Caco-2 (cell line): Measurements from ENCODE around the gene HMX2. TPM values are rescaled to one million over a fixed set of nuclear protein-coding genes. Genes with fewer than 3 reads are reported as not detected.

Experiments
- BruUV-seq: library from RNA; stranded (reverse); fragments of 400-500 nt; replicated peaks from 2 replicates; lab custom pipeline; 2021; lab: Mats Ljungman, UMichigan
- CTCF ChIA-PET: fragments of 300-600 bp; sonication (Branson Sonifier 250); formaldehyde crosslinking; loops from one replicate; lab custom pipeline; 2022; ENCODE audit warnings: antibody characterized with exemption; lab: Charles Lee
- POLR2A ChIA-PET: fragments of 300-600 bp; sonication (Branson Sonifier 250); formaldehyde crosslinking; loops from one replicate; lab custom pipeline; 2022; ENCODE audit warnings: antibody characterized with exemption; lab: Charles Lee
- DNase-seq, 2 experiments: peaks; one replicate each; pipeline versions ENCODE4 v3.0.0 to v3.0.0-alpha.2; 2020 to 2022
- H3K27me3 ChIP-seq: replicated peaks from 2 replicates; pipeline ENCODE4 v1.6.0; 2011; ENCODE audit warnings: low read length; ENCODE audit not compliant: control insufficient read depth, insufficient read depth
- H3K36me3 ChIP-seq: 2 replicates; pipeline ENCODE4 v1.5.1; 2011; ENCODE audit warnings: low read length; ENCODE audit not compliant: control insufficient read depth, insufficient read depth
- H3K4me1 ChIP-seq: fragments of 250-450 bp; sonication (Bioruptor Pico); 2 replicates; pipeline ENCODE4 v1.5.1; 2020; ENCODE audit warnings: mild to moderate bottlenecking
- H3K4me3 ChIP-seq: 2 replicates; pipeline ENCODE4 v1.5.1; 2011; ENCODE audit warnings: low read depth, mild to moderate bottlenecking, control low read depth, low read length
- H3K9me3 ChIP-seq: fragments of 250-450 bp; sonication (Bioruptor Pico); 2 replicates; pipeline ENCODE4 v1.5.1; 2020; ENCODE audit warnings: mild to moderate bottlenecking, moderate library complexity
- H3K27ac Mint-ChIP-seq: one replicate; pipeline ENCODE4 v1.8.0; 2022; ENCODE audit warnings: mixed read lengths; ENCODE audit not compliant: unreplicated experiment
- H3K27me3 Mint-ChIP-seq: one replicate; pipeline ENCODE4 v1.8.0; 2022; ENCODE audit warnings: mixed read lengths; ENCODE audit not compliant: insufficient read depth, unreplicated experiment
- H3K36me3 Mint-ChIP-seq: one replicate; pipeline ENCODE4 v1.8.0; 2022; ENCODE audit warnings: mild to moderate bottlenecking, mixed read lengths; ENCODE audit not compliant: insufficient read depth, unreplicated experiment
- H3K4me1 Mint-ChIP-seq: one replicate; pipeline ENCODE4 v1.8.0; 2022; ENCODE audit warnings: low read depth, mixed read lengths; ENCODE audit not compliant: unreplicated experiment
- H3K4me3 Mint-ChIP-seq: one replicate; pipeline ENCODE4 v1.8.0; 2022; ENCODE audit warnings: mild to moderate bottlenecking, moderate library complexity, mixed read lengths; ENCODE audit not compliant: unreplicated experiment
- H3K9me3 Mint-ChIP-seq: one replicate; pipeline ENCODE4 v1.8.0; 2022; ENCODE audit warnings: mixed read lengths; ENCODE audit not compliant: unreplicated experiment
- CTCF ChIP-seq, 2 experiments: fragments of 200-600 bp in 1 of 2; IDR thresholded peaks; 1 replicate in 1 of 2; 2 replicates in 1 of 2; pipeline versions ENCODE4 v1.5.1 to v1.8.0; 2011 to 2022; ENCODE audit warnings: antibody characterized with exemption in 1 of 2, control low read depth in 1 of 2, inconsistent platforms in 1 of 2, low read depth in 1 of 2, low read length in 1 of 2, mild to moderate bottlenecking in 1 of 2, moderate library complexity in 1 of 2; ENCODE audit not compliant: insufficient read depth in 1 of 2, severe bottlenecking in 1 of 2, unreplicated experiment in 1 of 2
- intact Hi-C: fragments of 100-400 bp; cut with micrococcal nuclease; formaldehyde crosslinking; loops from one replicate; pipeline ENCODE4 v1.10.0; 2022; ENCODE audit not compliant: unreplicated experiment
- total RNA-seq: library from RNA; stranded (reverse); gene quantifications from 2 replicates; pipeline ENCODE4 v1.2.3, GENCODE V29; 2022

HMX2 gene
- total RNA-seq, 1 experiment from 2014 or later, result 1.4 TPM

GRCh38 chr10:123158682-123159081 is 10.7 kb downstream of the HMX2 start:
- intact Hi-C loops, result no loop called here
- no peak for TF ChIP-seq CTCF (IDR thresholded peaks at IDR 0.05; ENCODE audit: insufficient read depth in 1 of 2, low read depth in 1 of 2, low read length in 1 of 2, severe bottlenecking in 1 of 2, unreplicated experiment in 1 of 2)
- H3K4me1 ChIP-seq, result peaks cover 19% of the 10 kb centered on the region

GRCh38 chr10:123160311-123160980 is 12.5 kb downstream of the HMX2 start:
- peaks cover 3% of the 10 kb centered on the region for H3K36me3 ChIP-seq
- no peak for DNase-seq
- no peaks in the 10 kb centered on the region for H3K9me3 ChIP-seq
- H3K4me1 ChIP-seq, result peaks cover 15% of the 10 kb centered on the region
- H3K27ac Mint-ChIP-seq, result no peak overlapping the region
- BruUV-seq, result no TSS peak
- no peaks in the 10 kb centered on the region for H3K27me3 Mint-ChIP-seq
- TF ChIP-seq CTCF (IDR thresholded peaks at IDR 0.05; ENCODE audit: insufficient read depth in 1 of 2, low read depth in 1 of 2, low read length in 1 of 2, severe bottlenecking in 1 of 2, unreplicated experiment in 1 of 2), result no peak
- no peak overlapping the region for H3K4me3 ChIP-seq
- no peak overlapping the region for H3K4me3 Mint-ChIP-seq
- intact Hi-C loops, result no loop called here
- peaks cover 17% of the 10 kb centered on the region for H3K4me1 Mint-ChIP-seq
- ChIA-PET CTCF (no interaction called here), POLR2A (no interaction called here)
- peaks cover 92% of the 10 kb centered on the region for H3K36me3 Mint-ChIP-seq
- H3K27me3 ChIP-seq, result no peaks in the 10 kb centered on the region
- no peaks in the 10 kb centered on the region for H3K9me3 Mint-ChIP-seq

More at GRCh38 chr10:123158682-123159081, 10.7 kb downstream of the HMX2 start:
- no peak overlapping the region for H3K4me3 Mint-ChIP-seq
- Histone ChIP-seq H3K9me3 (no peaks in the 10 kb centered on the region), H3K4me3 (no peak overlapping the region), H3K36me3 (peaks cover 2% of the 10 kb centered on the region), H3K27me3 (no peaks in the 10 kb centered on the region)
- BruUV-seq, result no TSS peak
- H3K9me3 Mint-ChIP-seq, result no peaks in the 10 kb centered on the region
- CTCF ChIA-PET, result no interaction called here
- peaks cover 96% of the 10 kb centered on the region for H3K36me3 Mint-ChIP-seq
- no peak for DNase-seq
- H3K27ac Mint-ChIP-seq, result no peak overlapping the region
- peaks cover 17% of the 10 kb centered on the region for H3K4me1 Mint-ChIP-seq
- no peaks in the 10 kb centered on the region for H3K27me3 Mint-ChIP-seq
- POLR2A ChIA-PET, result no interaction called here

GRCh38 chr10:123164319-123164718 is 16.4 kb downstream of the HMX2 start:
- no peak for DNase-seq
- H3K9me3 ChIP-seq, result no peaks in the 10 kb centered on the region
- no peak for TF ChIP-seq CTCF (IDR thresholded peaks at IDR 0.05; ENCODE audit: insufficient read depth in 1 of 2, low read depth in 1 of 2, low read length in 1 of 2, severe bottlenecking in 1 of 2, unreplicated experiment in 1 of 2)
- Mint-ChIP-seq H3K27me3 (no peaks in the 10 kb centered on the region), H3K4me1 (no peaks in the 10 kb centered on the region), H3K27ac (no peak overlapping the region), H3K4me3 (no peak overlapping the region), H3K9me3 (no peaks in the 10 kb centered on the region), H3K36me3 (peaks cover 90% of the 10 kb centered on the region)
- ChIA-PET POLR2A (no interaction called here), CTCF (no interaction called here)
- H3K36me3 ChIP-seq, result peaks cover 3% of the 10 kb centered on the region
- H3K4me3 ChIP-seq, result no peak overlapping the region
- H3K4me1 ChIP-seq, result no peaks in the 10 kb centered on the region
- BruUV-seq, result no TSS peak
- intact Hi-C loops, result no loop called here
- no peaks in the 10 kb centered on the region for H3K27me3 ChIP-seq
